Kidney (tissue), 14 donors: ENCODE data around the gene GLIS1. TPM values are rescaled to one million over a fixed set of nuclear protein-coding genes. Genes with fewer than 3 reads are reported as not detected.

Experiments
- DNase-seq, 5 donors: peaks; one replicate each; pipeline ENCODE4 v3.0.0-alpha.2; 2013 to 2020
- FAIRE-seq: peaks from 2 replicates; lab custom pipeline; 2012; peaks lifted over from hg19 to GRCh38; lab: Jason Lieb, UNC
- H3K27ac ChIP-seq, 2 donors: one replicate each; pipeline ENCODE4 v1.7.0; 2013; ENCODE audit warnings: low read depth in 2 of 2, low read length in 2 of 2, inconsistent platforms in 1 of 2
- H3K27me3 ChIP-seq: one replicate; pipeline ENCODE4 v1.7.1; 2013; ENCODE audit warnings: low read length, inconsistent platforms; ENCODE audit not compliant: control insufficient read depth, insufficient read depth
- H3K36me3 ChIP-seq, 3 donors: one replicate each; pipeline versions ENCODE4 v1.7.0 to v1.7.1; 2013; ENCODE audit warnings: low read length in 3 of 3, control low read depth in 1 of 3, inconsistent platforms in 1 of 3; ENCODE audit not compliant: insufficient read depth in 3 of 3, control insufficient read depth in 2 of 3
- H3K4me1 ChIP-seq, 3 donors: one replicate each; pipeline versions ENCODE4 v1.7.0 to v1.7.1; 2013; ENCODE audit warnings: low read length in 3 of 3, inconsistent platforms in 1 of 3, low read depth in 1 of 3; ENCODE audit not compliant: control insufficient read depth in 2 of 3, insufficient read depth in 2 of 3
- H3K4me3 ChIP-seq, 3 donors: one replicate each; pipeline versions ENCODE4 v1.7.0 to v1.8.1; 2013; ENCODE audit warnings: low read length in 3 of 3, control low read depth in 1 of 3, inconsistent platforms in 1 of 3
- H3K9ac ChIP-seq, 3 donors: one replicate each; pipeline versions ENCODE4 v1.7.0 to v1.7.1; 2013; ENCODE audit warnings: low read length in 3 of 3, control low read depth in 1 of 3, inconsistent platforms in 1 of 3
- H3K9me3 ChIP-seq, 3 donors: one replicate each; pipeline versions ENCODE4 v1.7.0 to v1.7.1; 2013; ENCODE audit warnings: low read length in 3 of 3, control low read depth in 1 of 3, inconsistent platforms in 1 of 3; ENCODE audit not compliant: control insufficient read depth in 2 of 3, insufficient read depth in 1 of 3
- CTCF ChIP-seq: IDR thresholded peaks from 3 replicates; pipeline ENCODE4 v1.5.1; 2012; ENCODE audit warnings: mild to moderate bottlenecking, moderate library complexity, borderline replicate concordance; ENCODE audit not compliant: insufficient read depth; ENCODE audit errors: extremely low read depth
- intact Hi-C: fragments of 100-400 bp; cut with DNase I; formaldehyde crosslinking; loops from one replicate; pipeline ENCODE4 v1.11.1; 2022
- polyA plus RNA-seq: library from polyadenylated mRNA; stranded (reverse); fragments of 350-450 nt; fragmentation: Illumina TruSeq; extraction: RNeasy Lipid Tissue Mini Kit (QIAGEN cat#74804); gene quantifications from one replicate; pipeline ENCODE4 v1.2.3, GENCODE V29; 2014; ENCODE audit warnings: low read depth, low replicate concordance; ENCODE audit not compliant: insufficient read depth
- total RNA-seq: library from RNA; stranded (reverse); fragmentation: NEBNext Ultra II Directional; extraction: Animal tissue kit (Norgen Biotek cat#: 25700); gene quantifications from one replicate; pipeline ENCODE4 v1.2.1, GENCODE V29; 2021
- donor health status: control.
- donor health status: control.
- donor health status: control.
- donor health status: control.
- donor health status: control.
- donor health status: DM: yes; HTN: yes; CAD: no.
- donor health status: Normal renal cell carcinoma (clear cell type).

The GLIS1 gene
- total and polyA plus RNA-seq, 2 donors from 2014 or later: 3.3 to 3.7 TPM

- TF ChIP-seq CTCF: no peak
- Histone ChIP-seq H3K9me3 (no peaks in the 10 kb centered on the region), H3K9ac (no peak overlapping the region), H3K4me3 (no peak overlapping the region), H3K4me1 (peaks cover 0 to 4% (median 0%) of the 10 kb centered on the region in 3 donors), H3K27me3 (no peaks in the 10 kb centered on the region), H3K27ac (no peak overlapping the region), H3K36me3 (no peaks in the 10 kb centered on the region)
- no peak for FAIRE-seq
- peak in 2 of 5 donors; percentile 9 to 24 for DNase-seq
- intact Hi-C loops: no loop called here
Observed at GRCh38 chr1:53562981-53563379, 176.0 kb downstream of the GLIS1 start.

GRCh38 chr1:53562291-53562980 lies 176.5 kb downstream of the GLIS1 start:
- H3K9ac ChIP-seq: no peak overlapping the region
- H3K36me3 ChIP-seq: no peaks in the 10 kb centered on the region
- intact Hi-C loops: no loop called here
- DNase-seq: peak in 3 of 5 donors; percentile 29 to 46 (median 30)
- no peak overlapping the region for H3K27ac ChIP-seq
- no peak for TF ChIP-seq CTCF
- FAIRE-seq: no peak
- no peaks in the 10 kb centered on the region for H3K4me1 ChIP-seq
- H3K27me3 ChIP-seq: no peaks in the 10 kb centered on the region
- no peaks in the 10 kb centered on the region for H3K9me3 ChIP-seq
- no peak overlapping the region for H3K4me3 ChIP-seq

GRCh38 chr1:53561503-53562105 lies 177.4 kb downstream of the GLIS1 start:
- FAIRE-seq (no peak), DNase-seq (peak in 3 of 5 donors; percentile 17 to 45 (median 34))
- H3K4me1 ChIP-seq: no peaks in the 10 kb centered on the region
- TF ChIP-seq CTCF: no peak
- peaks cover 0 to 2% (median 0%) of the 10 kb centered on the region in 3 donors for H3K36me3 ChIP-seq
- no peak overlapping the region for H3K9ac ChIP-seq
- no peaks in the 10 kb centered on the region for H3K9me3 ChIP-seq
- H3K4me3 ChIP-seq: no peak overlapping the region
- intact Hi-C loops: no loop called here
- H3K27ac ChIP-seq: no peak overlapping the region
- no peaks in the 10 kb centered on the region for H3K27me3 ChIP-seq
